Loucy (cell line): Measurements from ENCODE around the gene ANO9.

Experiments used
- CTCF ChIP-seq: fragments of 200-600 bp; sonication (generic); conservative IDR thresholded peaks from 2 replicates; pipeline ENCODE4 v1.5.1; 2014; ENCODE audit warnings: mild to moderate bottlenecking, antibody characterized with exemption, low read length
- EZH2phosphoT487 ChIP-seq: fragments of 200-600 bp; IDR thresholded peaks from 2 replicates; pipeline ENCODE4 v1.6.1; 2018; ENCODE audit warnings: antibody characterized with exemption, mild to moderate bottlenecking, moderate library complexity, borderline replicate concordance

GRCh38 chr11:455566-456147, 13.8 kb upstream of the ANO9 start:
- TF ChIP-seq CTCF: no peak
- TF ChIP-seq EZH2phosphoT487: no peak
